OCI-LY7 (cell line): ENCODE results near the gene RIC3.

Experiments used
- CTCF ChIP-seq: fragments of 200-600 bp; sonication (generic); conservative IDR thresholded peaks from 2 replicates; pipeline ENCODE4 v1.5.1; 2014; ENCODE audit warnings: mild to moderate bottlenecking, antibody characterized with exemption, low read length, moderate library complexity, mixed read lengths
- EZH2phosphoT487 ChIP-seq: fragments of 200-600 bp; sonication (generic); IDR thresholded peaks from 2 replicates; pipeline ENCODE4 v1.6.1; 2018; ENCODE audit warnings: low read depth, borderline replicate concordance, mild to moderate bottlenecking, mixed run types, antibody characterized with exemption, low read length, moderate library complexity, mixed read lengths

GRCh38 chr11:8092587-8093424 is 76.0 kb downstream of the RIC3 start:
- TF ChIP-seq CTCF (peak; percentile 78), EZH2phosphoT487 (no peak)
